HG03135 (cell line): ENCODE data around the gene CALD1.

Experiments used
- ATAC-seq: cut with Tn5 transposase; IDR thresholded peaks from one replicate; pipeline ENCODE4 v1.9.1; 2021; ENCODE audit warnings: mild to moderate bottlenecking, moderate library complexity; ENCODE audit not compliant: unreplicated experiment

CALD1 gene

DNA sequence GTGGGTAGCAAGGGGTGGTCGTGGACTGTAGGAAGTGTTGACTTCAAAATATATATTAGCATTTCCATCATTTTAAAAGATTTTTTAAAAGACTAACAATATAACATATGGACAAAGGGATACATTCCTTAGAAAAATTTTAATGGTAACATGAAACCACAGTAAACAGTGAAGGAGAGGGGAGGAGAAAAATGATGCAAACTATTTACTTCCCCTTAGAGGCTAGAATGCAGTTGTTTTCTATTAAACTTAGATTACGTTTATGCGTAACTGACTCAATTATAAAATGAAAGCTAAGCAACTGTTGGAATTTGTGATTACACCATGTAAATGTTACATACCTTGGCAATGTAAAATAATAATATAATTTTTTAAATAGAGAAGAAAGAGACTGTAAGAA lies 41.3 kb downstream of the CALD1 start:
- ATAC-seq: no peak

DNA sequence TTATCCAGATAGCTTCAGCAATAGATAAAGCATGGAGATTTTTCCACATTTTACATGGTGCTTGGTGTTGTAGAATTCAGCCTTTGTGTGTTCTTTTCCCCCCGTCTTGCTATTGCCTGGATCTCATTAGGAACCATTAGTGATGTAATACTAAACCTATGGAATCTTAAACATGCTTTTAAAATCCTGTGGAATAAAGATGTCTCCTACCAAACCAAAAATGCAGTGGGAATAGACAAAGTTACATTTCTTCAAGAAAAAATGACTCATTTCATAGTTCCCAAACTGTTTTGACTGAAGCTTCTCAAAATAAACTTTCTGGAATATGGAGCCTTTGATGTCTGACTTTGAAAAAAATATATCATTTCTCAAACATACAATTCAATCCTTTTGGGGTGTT lies 44.0 kb downstream of the CALD1 start:
- ATAC-seq: no peak

DNA sequence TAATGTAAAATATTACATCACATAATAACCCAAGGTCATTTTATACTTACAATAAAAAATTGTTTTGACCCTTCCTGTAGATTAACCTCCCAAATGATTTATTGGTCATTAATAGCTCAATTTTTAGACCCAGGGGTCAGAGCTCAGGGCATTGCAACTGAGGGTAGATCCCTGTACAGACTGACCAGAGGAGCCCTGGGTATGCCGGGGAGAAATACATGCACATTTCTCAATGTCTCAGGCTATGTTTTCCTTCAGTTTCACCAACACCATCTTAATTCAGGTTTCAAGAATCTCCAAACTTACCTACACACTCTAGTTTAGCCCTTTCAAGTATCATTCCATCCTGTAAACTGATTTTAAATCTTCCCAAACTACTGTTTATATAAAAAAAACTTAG lies 46.2 kb downstream of the CALD1 start:
- no peak for ATAC-seq

DNA sequence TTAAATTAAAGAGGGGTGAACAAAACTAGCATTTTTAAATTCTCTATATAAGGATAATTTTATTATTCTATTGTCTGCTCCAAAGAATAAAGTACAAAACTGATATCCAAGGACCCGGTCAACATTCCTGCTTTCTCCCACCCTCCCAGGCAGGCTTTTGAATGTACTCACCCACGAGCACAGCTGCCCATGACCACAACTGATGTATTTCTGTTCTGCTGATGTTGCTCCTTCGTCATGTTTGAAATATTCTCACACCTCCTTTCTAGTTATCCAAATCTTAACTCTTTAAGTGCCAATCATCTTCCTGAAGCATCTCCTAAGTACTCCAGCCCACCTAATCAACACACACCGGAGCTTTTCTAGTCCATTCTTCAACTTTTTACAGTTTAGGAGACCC lies 46.7 kb downstream of the CALD1 start:
- ATAC-seq: no peak

DNA sequence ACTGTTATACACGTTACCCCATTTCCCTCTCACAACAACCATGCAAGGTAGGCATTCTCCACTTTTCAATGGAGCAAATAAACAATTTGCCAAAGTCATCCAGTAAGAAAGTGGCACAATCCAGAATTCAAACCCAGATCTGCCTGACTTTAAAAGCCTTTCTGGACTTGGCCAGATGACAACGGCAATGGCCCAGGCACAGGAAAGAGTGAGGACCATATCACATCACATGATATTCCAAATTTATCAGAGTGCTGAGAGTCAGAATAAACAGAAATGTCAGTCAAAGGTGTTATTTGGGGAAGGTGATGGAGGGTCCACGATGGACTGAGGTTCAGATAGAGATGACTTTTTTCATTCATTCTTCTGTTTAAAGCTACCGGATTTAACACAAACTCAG lies 48.0 kb downstream of the CALD1 start:
- ATAC-seq: no peak

DNA sequence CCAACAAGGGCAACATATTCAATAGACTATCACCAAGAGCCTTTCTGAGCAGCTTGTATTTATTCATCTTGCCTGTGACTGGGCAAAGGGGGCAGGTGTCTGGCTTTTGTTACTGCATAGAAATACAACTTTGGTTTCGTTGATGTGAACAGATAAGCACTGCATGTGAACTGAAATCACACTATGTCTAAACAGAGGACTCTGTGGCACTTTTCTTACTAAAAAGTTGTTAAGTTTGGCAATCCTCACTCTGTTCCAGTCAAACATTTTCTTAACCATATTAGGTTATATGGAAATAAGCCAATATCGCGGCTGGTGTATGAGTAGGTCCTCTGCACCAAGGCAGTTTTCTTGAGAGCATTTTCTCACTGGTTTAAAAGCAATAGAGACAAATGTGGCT lies 48.5 kb downstream of the CALD1 start:
- ATAC-seq: no peak

DNA sequence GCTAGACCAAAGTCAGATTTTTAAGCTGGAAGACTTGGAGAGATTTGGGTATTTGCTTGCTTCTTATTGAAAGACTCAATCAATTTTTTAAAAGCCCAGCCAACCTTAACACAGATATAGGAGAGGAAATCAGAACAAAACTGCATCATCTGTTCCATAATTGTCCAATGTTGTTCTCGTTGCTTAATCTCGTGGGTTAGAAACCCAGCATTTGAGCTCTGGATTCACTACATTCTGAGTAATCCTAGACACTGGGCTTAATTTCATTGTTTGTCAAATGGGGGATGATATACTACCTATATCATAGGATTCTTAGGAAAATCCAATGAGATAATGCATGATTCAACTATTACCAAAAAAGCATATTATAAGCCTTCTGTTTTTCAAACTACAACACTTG lies 48.9 kb downstream of the CALD1 start:
- ATAC-seq: no peak

DNA sequence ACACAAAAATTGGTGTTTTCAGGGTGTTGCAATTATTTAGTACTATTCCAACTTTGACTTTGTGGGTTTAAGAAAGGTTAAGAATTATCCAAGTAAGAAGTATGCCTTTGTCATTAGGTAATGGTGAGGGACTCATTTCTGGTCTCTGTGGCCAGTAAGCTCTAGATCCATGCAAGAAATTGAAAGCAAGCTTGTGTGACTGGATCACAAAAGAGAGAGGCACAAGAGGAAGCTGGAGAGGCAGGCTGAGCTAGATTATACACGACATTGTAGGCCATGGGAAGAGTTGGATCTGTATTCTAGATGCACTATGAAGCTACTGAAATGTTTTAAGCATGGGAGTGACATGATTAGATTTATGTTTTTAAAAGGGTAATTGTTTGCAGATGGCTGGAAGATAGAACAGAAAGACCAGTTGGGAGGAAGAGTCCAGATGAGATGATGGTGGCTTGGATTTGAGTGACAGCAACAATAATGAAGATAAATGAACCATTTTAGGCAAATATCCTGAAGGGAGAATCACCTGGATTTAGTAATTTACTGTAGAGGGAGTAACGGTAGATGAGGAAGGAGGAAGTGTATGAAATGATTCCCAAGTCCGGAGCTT lies 50.0 kb downstream of the CALD1 start:
- ATAC-seq: no peak

DNA sequence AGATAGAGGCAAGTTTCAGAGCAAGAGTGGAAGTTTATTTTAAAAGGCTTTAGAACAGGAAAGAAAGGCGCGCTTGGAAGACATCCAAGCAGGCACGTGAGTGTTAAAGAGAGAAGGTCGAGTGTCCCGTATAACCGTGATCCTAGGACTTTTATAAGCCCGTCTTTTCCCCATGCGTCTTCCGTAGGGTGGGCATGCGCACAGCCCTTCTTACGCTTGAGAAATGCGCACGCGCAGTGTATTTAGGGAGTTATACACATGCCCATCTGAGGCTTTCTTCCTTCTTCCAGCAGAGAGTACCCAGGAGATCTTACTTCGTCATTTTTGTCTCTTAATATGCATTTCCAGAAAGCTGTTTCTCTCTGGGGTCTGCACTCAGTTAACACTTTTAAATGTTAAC lies 52.4 kb downstream of the CALD1 start:
- no peak for ATAC-seq

DNA sequence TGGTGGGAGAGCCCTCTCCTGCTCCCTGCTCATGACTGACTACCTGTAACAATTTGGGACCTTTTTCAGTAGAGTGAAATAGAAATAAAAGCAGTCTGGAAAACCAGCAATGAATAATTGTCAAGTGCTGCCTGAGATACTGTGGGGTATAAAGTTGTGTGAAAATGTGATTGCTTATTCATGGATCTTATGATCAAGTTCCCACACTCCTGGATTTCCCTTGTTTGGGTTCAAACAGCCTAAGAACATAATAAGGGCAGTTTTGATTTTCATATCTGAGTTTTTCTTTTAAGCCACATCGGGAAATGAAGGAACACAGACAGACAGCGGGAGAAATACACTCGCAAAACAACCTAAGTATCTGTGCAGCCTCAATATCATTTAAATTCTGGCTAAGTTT lies 52.9 kb downstream of the CALD1 start:
- no peak for ATAC-seq

DNA sequence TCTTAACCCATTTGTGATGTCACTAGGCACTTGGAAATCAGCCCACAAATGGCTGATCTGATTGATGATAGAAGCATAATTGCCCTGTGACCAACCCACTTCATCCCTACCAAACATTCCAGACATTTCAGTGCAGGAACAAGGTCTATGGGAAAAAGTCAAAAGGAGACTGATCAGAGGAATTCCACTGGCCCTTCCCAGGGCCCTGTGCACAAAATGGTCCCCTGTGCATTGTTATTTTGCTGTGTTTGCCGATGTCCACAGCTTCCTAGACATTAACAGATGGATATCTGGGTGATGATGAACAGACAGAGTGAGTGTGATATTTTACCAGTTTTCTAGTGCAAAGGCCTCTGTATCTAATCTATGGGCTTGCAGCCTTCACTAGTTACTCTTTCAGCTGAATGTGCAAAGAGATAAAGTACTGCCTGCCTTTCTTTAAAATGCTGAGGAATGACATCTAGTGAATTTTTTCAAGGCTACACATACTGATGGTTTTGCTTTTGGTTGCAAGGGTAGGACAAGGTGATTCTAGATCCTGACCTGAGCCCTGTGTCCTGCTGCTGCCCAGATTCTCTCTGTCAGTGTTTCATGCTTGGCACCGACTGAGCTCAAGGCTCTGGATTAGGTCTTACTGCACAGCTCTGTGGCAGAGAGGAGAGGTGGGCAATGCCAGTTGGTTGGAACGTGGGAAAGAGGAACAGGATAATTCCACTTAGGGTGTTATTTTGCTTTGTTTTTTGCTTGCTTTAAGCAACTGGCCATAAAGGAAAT lies 55.4 kb downstream of the CALD1 start:
- no peak for ATAC-seq

DNA sequence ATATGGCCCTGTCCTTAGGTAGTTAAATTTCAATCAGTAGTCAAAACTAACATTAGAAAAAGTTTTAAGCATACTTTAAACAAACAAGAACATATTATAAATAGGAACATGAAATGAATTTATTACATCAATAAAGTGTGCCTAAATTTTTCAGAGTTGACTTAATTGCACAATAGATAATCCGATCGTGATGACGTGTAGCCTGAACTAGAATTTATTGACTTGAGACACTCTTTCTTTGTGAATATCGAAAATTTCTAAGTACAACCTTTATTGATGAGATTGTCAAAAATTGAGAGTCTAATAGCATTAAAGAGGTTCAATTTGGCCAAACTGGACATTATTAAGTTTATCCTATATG lies 56.0 kb downstream of the CALD1 start:
- no peak for ATAC-seq

DNA sequence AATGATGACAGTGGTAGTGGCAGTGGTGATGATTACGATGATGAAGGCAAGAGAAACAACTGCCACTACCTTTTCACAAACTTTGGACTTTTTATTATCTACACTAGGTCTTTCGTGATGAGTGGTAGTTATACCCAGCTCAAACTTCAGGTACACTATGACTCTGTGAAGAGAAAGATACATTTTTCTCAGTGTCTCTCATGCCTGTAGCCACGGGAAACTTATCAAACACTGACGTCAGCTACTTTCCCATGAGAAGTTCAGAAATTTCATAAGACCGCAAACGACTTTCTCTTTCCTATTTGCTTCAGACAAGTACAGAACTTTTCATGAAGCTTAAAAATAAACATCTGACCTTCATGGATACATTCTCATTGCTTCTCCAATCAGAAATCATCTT lies 57.0 kb downstream of the CALD1 start:
- ATAC-seq: no peak

DNA sequence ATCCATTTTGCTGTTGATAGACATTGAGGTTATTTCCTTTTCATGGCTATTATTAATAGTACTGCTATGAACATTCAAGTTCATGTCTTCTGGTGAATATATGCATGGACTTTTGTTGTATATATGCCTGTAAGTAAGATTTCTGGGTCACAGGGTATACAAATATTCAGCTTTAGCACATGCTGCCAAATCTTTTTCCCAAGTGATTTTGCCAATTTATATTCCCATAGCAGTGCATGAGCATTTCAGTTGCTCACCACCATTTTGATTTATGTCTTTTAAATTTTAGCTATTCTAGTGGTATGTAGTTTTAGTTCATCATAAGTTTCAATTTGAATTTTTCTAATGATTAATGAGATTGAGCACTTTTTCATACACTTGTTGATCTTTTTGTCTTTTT lies 59.9 kb downstream of the CALD1 start:
- ATAC-seq: no peak

DNA sequence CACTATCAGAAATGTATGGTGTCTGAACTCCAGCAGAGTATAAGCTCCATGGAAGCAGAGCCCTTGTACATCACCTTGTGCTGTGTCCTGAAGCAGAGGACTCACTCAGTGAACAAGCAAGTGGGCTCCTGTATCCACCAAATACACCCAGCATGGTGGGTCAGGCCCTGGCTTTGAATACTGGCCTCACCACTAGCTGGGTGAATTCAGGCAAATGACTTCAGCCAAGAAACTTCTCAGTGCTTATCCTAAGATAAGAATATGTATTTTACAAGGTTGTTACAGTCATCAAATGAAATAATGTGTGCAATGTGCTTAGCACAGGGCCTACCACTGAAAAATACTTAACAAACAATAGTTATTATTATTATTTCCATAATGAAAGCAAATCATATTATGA lies 62.6 kb downstream of the CALD1 start:
- ATAC-seq: no peak

DNA sequence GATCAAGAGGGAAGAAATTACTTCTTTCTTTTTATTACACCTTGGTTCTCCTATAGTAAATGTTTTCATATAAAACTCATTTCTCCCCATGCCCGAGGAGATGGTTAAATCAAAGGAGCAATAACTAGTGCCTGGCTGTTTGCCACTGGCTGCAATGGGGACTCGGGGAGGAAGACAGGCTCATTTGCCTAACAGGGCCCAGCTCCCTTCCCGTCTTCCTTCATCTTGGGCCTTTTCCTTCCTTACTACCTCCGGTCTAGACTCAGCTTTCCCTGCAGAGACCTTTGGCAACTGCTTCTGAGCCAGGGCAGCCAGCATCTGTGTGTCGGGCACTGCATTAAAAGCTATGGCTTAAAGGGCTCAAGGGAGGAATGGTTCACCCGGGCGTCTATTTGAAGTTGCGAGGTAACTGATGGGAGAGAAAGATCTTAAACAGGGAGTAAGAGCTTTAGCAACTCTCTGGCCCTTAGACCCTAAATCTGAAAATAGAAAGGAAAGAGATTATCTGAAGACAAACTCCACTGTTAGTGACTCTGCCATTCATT lies 63.5 kb downstream of the CALD1 start:
- ATAC-seq: no peak

DNA sequence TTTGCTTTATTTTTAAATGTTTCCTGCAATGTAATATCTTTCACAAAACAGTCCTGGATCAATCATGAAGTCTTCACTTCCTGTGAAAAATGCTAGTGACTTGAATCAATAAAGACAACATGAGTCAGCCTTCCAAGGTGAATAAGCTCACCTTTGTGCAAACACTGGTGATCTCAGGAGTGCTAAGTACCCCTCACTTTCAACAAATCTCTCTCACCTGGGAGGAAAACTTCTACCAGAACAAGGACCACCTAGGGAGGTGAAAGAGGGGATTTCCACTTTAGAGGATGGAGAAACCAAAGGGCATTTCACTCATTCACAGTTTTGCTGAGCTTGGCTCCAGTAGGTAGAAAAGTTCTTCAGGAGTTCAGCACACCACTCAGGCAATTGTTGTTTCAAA lies 64.8 kb downstream of the CALD1 start:
- ATAC-seq: no peak

DNA sequence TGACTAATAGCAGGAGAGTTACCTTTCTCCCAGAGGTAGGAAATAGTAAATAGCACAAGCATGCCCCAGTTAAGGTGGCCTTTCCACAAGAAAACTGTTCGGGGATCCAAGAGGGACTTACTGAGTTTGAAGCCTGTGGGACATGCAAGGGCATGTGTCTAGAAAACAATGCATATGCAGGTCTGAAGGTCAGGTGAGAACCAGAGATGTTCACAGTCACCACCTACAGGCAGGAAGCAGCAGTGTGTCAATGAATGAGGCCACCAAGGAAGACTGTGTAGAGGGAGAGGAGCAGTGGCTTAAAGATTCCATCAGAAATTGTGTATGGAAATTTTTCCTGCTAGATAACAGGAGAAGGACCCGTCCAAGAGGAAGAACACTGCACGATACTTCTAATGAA lies 66.0 kb downstream of the CALD1 start:
- no peak for ATAC-seq

DNA sequence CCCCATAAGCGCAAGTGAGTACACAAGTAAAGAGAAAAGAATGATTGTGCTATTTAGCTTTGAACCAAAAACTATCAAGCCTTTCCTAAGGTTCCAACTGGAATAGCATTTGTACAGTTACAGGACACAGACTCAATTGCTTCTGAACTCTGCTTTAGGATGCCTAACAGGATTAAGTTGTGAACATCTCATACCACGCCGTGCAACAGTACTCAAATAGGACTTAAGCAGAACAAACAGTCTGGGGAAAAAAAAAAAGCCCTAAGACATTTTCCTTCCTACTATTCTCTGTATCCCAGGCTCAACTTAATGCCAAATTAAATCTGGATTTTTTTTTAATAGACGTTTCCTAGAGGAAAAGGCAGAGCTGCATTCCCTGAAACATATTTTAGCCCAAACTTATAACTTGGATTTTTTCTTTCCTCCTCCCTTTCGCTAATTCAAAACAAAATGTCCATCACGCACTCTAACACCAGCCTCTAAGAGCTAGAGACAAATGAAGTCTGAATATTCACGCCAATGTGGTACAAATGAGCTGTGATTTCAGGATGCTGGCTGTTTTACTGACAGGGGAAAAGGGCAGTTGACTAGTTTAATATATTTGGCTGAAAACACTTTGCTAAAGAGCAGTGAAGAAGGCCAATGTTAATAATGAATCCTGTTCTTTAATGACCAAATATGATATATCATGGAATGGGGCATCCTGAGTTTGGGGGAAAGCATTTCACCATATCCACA lies 68.6 kb downstream of the CALD1 start:
- ATAC-seq: no peak

DNA sequence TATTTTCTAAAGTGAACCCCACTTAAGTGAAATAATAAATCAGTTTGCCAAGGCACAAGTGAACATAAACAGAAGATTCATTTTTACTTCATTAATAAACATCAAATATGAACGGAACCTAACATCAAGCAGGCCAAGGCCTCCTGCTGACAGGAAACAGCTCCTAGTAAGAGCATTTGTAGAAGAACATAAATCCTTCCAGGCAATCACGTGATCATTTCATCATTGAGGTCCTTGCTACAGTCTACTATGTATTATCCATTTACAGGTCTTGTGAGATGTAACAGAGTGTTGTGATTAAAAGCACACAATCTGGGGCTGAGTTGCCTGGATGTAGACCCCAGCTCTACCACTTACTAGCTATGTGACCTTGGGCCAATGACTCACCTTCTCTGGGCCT lies 70.6 kb downstream of the CALD1 start:
- ATAC-seq: no peak

DNA sequence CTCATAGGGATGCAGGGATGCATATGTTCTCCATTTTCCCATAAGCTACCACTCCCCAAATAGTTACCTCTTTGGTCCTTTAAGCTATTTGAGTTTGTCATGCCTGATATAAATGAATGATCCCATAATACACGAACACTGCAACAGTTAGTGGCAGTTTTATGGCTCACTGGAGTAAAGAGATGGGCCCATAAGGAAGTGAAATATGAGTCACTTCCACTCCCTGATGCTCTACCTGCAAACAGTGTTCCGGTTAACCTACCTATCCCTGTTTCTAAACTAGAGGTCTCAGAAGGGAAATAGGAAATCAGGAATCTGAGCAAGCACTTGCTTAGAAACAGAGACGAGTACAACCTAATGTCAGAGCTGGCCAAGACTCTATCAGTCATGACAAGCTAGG lies 71.7 kb downstream of the CALD1 start:
- ATAC-seq: no peak

DNA sequence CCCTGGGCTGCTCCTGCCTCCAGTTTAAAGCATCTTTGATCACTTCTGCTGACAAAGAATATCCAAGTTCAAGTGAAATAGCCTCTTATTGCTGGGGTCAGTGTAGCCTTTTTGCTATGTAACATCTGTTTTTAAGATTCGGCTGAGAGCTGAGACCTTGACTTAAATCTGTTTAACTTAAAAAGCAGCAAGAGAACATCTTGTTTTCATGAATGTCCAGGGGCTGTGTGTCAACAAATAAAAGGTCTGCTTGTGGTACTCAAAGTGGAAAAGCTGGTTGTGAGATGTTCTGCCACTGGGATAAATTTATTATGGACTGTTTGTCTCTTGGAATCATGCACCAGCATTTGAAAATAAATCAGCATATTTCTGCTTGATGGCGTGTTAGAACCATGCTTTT lies 73.2 kb downstream of the CALD1 start:
- ATAC-seq: no peak
